ENCODE data around the gene TFAP2D. TPM values are rescaled to one million over a fixed set of nuclear protein-coding genes. Genes with fewer than 3 reads are reported as not detected.

Gene TFAP2D
- total RNA-seq, 1 donor from 2014 or later, result not detected

GRCh38 chr6:50691814-50692495 lies 21.4 kb upstream of the TFAP2D start:
- no peaks in the 10 kb centered on the region for H3K36me3 ChIP-seq
- intact Hi-C loops (cut with DNase I), result no loop called here
- H3K4me1 ChIP-seq, result no peaks in the 10 kb centered on the region
- no peaks in the 10 kb centered on the region for H3K9me3 ChIP-seq
- no peaks in the 10 kb centered on the region for H3K27me3 ChIP-seq
- TF ChIP-seq CTCF (IDR thresholded peaks at IDR 0.05), result no peak
- no peak overlapping the region for H3K4me3 ChIP-seq
- H3K27ac ChIP-seq, result no peak overlapping the region
- DNase-seq (ENCODE audit: low spot score in 2 of 2), result no peak

GRCh38 chr6:50698546-50698945 lies 14.8 kb upstream of the TFAP2D start:
- no peaks in the 10 kb centered on the region for H3K27me3 ChIP-seq
- H3K9me3 ChIP-seq, result no peaks in the 10 kb centered on the region
- H3K36me3 ChIP-seq, result no peaks in the 10 kb centered on the region
- H3K27ac ChIP-seq, result no peak overlapping the region
- intact Hi-C loops (cut with DNase I), result no loop called here
- H3K4me1 ChIP-seq, result no peaks in the 10 kb centered on the region
- no peak for DNase-seq (ENCODE audit: low spot score in 2 of 2)
- TF ChIP-seq CTCF (IDR thresholded peaks at IDR 0.05), result no peak
- H3K4me3 ChIP-seq, result no peak overlapping the region

- H3K27ac ChIP-seq, result no peak overlapping the region
- no peaks in the 10 kb centered on the region for H3K4me1 ChIP-seq
- no peak for DNase-seq (ENCODE audit: low spot score in 2 of 2)
- H3K9me3 ChIP-seq, result no peaks in the 10 kb centered on the region
- no peaks in the 10 kb centered on the region for H3K27me3 ChIP-seq
- no peak overlapping the region for H3K4me3 ChIP-seq
- intact Hi-C loops (cut with DNase I), result no loop called here
- TF ChIP-seq CTCF (IDR thresholded peaks at IDR 0.05), result no peak
- H3K36me3 ChIP-seq, result no peaks in the 10 kb centered on the region
Measured at GRCh38 chr6:50699051-50699775, 14.1 kb upstream of the TFAP2D start.

GRCh38 chr6:50706575-50706974 lies 6.8 kb upstream of the TFAP2D start:
- Histone ChIP-seq H3K36me3 (no peaks in the 10 kb centered on the region), H3K4me3 (no peak overlapping the region), H3K4me1 (no peaks in the 10 kb centered on the region), H3K9me3 (no peaks in the 10 kb centered on the region), H3K27me3 (no peaks in the 10 kb centered on the region), H3K27ac (no peak overlapping the region)
- intact Hi-C loops (cut with DNase I), result no loop called here
- no peak for TF ChIP-seq CTCF (IDR thresholded peaks at IDR 0.05)
- DNase-seq (ENCODE audit: low spot score in 2 of 2), result no peak

- H3K4me1 ChIP-seq, result no peaks in the 10 kb centered on the region
- DNase-seq (ENCODE audit: low spot score in 2 of 2), result no peak
- H3K27me3 ChIP-seq, result no peaks in the 10 kb centered on the region
- H3K4me3 ChIP-seq, result no peak overlapping the region
- intact Hi-C loops (cut with DNase I), result no loop called here
- no peak overlapping the region for H3K27ac ChIP-seq
- no peak for TF ChIP-seq CTCF (IDR thresholded peaks at IDR 0.05)
- H3K9me3 ChIP-seq, result no peaks in the 10 kb centered on the region
- H3K36me3 ChIP-seq, result no peaks in the 10 kb centered on the region
Measured at GRCh38 chr6:50707191-50707590, 6.1 kb upstream of the TFAP2D start.

Measured in ascending aorta (tissue), 2 donors.